K562 (cell line): Measurements from ENCODE around the gene RIPOR2. TPM values are rescaled to one million over a fixed set of nuclear protein-coding genes. Genes with fewer than 3 reads are reported as not detected.

Experiments used
- ARID2 ChIP-seq: fragments of 450-650 bp; IDR thresholded peaks from 2 replicates; pipeline ENCODE4 v1.6.1; 2017; ENCODE audit warnings: antibody characterized with exemption, mild to moderate bottlenecking
- ATF7 ChIP-seq: fragments of 450-650 bp; IDR thresholded peaks from 2 replicates; pipeline ENCODE4 v1.7.1; 2014; ENCODE audit warnings: mild to moderate bottlenecking, moderate library complexity
- CSDE1 ChIP-seq, 2 experiments: fragments of 450-650 bp; IDR thresholded peaks; 2 replicates each; pipeline ENCODE4 v1.6.1; 2016; ENCODE audit warnings: mild to moderate bottlenecking in 1 of 2
- DPF2 ChIP-seq: fragments of 450-650 bp; IDR thresholded peaks from 2 replicates; pipeline ENCODE4 v1.6.1; 2016
- GABPB1 ChIP-seq: sonication (generic); formaldehyde crosslinking; IDR thresholded peaks from 2 replicates; pipeline ENCODE4 v1.8.0; 2022; ENCODE audit warnings: mild to moderate bottlenecking, missing genetic modification reagents
- MYNN ChIP-seq, 2 experiments: sonication (generic); formaldehyde crosslinking in 1 of 2; IDR thresholded peaks; 2 replicates each; pipeline versions ENCODE4 v1.5.0 to v1.6.1; 2016 to 2020; ENCODE audit warnings: antibody characterized with exemption in 1 of 2, missing genetic modification reagents in 1 of 2
- NCOA2 ChIP-seq, 2 experiments: fragments of 450-650 bp; IDR thresholded peaks; 2 replicates each; pipeline ENCODE4 v1.6.1; 2018; ENCODE audit warnings: mild to moderate bottlenecking in 2 of 2, moderate library complexity in 1 of 2; ENCODE audit not compliant: partially characterized antibody in 2 of 2
- SIRT6 ChIP-seq: IDR thresholded peaks from one replicate; pipeline ENCODE4 v1.6.1; 2012; ENCODE audit warnings: low read depth, mild to moderate bottlenecking, control low read depth, inconsistent platforms, low read length, moderate library complexity
- WHSC1 ChIP-seq: IDR thresholded peaks from one replicate; pipeline ENCODE4 v1.6.1; 2012; ENCODE audit warnings: low read length, control low read depth, inconsistent platforms
- ZC3H4 ChIP-seq: sonication (generic); formaldehyde crosslinking; IDR thresholded peaks from 2 replicates; pipeline ENCODE4 v1.9.0; 2021; ENCODE audit warnings: missing genetic modification reagents, borderline replicate concordance
- ZKSCAN8 ChIP-seq: fragments of 200-800 bp; sonication (Bioruptor generic); IDR thresholded peaks from 2 replicates; pipeline ENCODE4 v1.6.1; 2016; ENCODE audit warnings: missing genetic modification characterization, missing compliant biosample characterization
- ZNF23 ChIP-seq: fragments of 250-450 bp; sonication (Bioruptor Pico); IDR thresholded peaks from 2 replicates; pipeline ENCODE4 v1.4.0; 2020; ENCODE audit warnings: mild to moderate bottlenecking
- ZNF561 ChIP-seq: fragments of 450-650 bp; formaldehyde crosslinking; conservative IDR thresholded peaks from 2 replicates; pipeline ENCODE4 v1.4.0; 2020; ENCODE audit warnings: mild to moderate bottlenecking, moderate library complexity
- polyA plus RNA-seq, 8 experiments: library from polyadenylated mRNA; depleted of rRNA in 4 of 8; stranded (reverse) in 5 of 8; unstranded in 3 of 8; fragments of >200 nt; fragmentation: Nextera tagmentation in 2 of 8; fragmentation: Illumina TruSeq in 1 of 8; extraction: Ambion mirVana in 2 of 8; extraction: Trizol in 1 of 8; gene quantifications; 2 replicates each; pipeline versions ENCODE4 v1.2.1 to v1.2.3, GENCODE V29; 2011 to 2014; ENCODE audit warnings: inconsistent platforms in 1 of 8, missing spikeins in 1 of 8
- total RNA-seq, 7 experiments: library from RNA; depleted of rRNA in 6 of 7; stranded (reverse); fragments of >200 nt in 6 of 7; fragmentation: Illumina TruSeq in 2 of 7; extraction: Trizol in 2 of 7; gene quantifications; 2 replicates each; pipeline versions ENCODE4 v1.2.1 to v1.2.3, GENCODE V29; 2011 to 2021; ENCODE audit warnings: low replicate concordance in 1 of 7
- TF ChIP-seq, protein P1 (sequence below): sonication (generic); formaldehyde crosslinking; IDR thresholded peaks from 2 replicates; pipeline ENCODE4 v1.8.0; 2022; ENCODE audit warnings: mild to moderate bottlenecking, missing genetic modification reagents
- TF ChIP-seq, protein P2 (sequence below): IDR thresholded peaks from 3 replicates; pipeline ENCODE4 v1.6.1; 2011; ENCODE audit warnings: borderline replicate concordance, mild to moderate bottlenecking, moderate library complexity; ENCODE audit not compliant: insufficient read length; ENCODE audit errors: extremely low read depth
- TF ChIP-seq, protein P3 (sequence below): fragments of 250-450 bp; sonication (Bioruptor Pico); IDR thresholded peaks from 2 replicates; pipeline ENCODE4 v1.5.1; 2021; ENCODE audit warnings: mild to moderate bottlenecking
- TF ChIP-seq, protein P4 (sequence below): sonication (generic); formaldehyde crosslinking; IDR thresholded peaks from 2 replicates; pipeline ENCODE4 v1.9.0; 2022; ENCODE audit warnings: mild to moderate bottlenecking, missing genetic modification reagents
- TF ChIP-seq, protein P5 (sequence below): fragments of 250-450 bp; sonication (Bioruptor Pico); IDR thresholded peaks from 2 replicates; pipeline ENCODE4 v1.5.0; 2020; ENCODE audit warnings: mild to moderate bottlenecking, borderline replicate concordance

The RIPOR2 gene
- total and polyA plus RNA-seq, 9 of the 15 experiments (the other 6 are each of a cell fraction or from before 2014, with no cell fraction given), result 0.04 to 1.0 (median 0.47) TPM; not detected in 2

DNA sequence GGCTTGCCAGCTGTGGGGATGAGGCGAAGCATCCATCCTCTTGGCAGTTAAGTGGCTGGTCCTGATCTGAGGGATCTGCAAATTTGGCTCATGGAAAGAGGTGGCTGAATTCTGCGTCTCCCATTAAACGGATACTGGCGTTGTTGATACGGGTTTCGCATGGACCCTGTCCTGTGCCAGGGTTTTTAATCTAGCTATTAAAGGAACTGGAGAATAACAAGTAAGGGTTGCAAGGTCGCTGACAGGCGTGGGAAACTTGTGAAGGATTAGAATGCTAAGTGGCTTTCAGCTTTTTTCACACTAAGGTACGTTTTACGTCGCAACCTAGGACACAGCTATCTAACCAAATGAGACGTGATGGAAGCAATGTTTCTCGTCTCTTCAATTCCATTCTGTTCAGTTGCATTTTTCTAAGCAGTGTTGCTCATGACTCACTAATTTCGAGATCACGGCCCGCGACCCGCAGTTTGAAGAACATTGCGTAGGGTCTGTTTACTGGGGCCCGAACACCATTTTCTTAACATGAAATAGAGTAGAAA lies 160.2 kb downstream of the RIPOR2 start (continued):
- TF ChIP-seq, protein P1, sequence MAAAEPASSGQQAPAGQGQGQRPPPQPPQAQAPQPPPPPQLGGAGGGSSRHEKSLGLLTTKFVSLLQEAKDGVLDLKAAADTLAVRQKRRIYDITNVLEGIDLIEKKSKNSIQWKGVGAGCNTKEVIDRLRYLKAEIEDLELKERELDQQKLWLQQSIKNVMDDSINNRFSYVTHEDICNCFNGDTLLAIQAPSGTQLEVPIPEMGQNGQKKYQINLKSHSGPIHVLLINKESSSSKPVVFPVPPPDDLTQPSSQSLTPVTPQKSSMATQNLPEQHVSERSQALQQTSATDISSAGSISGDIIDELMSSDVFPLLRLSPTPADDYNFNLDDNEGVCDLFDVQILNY (CRISPR knock-in tag), result no peak
- TF ChIP-seq ATF7 (no peak), MYNN (IDR thresholded peaks at IDR 0.05) (no peak), MYNN (CRISPR knock-in tag; IDR thresholded peaks at IDR 0.05) (no peak), NCOA2 (IDR thresholded peaks at IDR 0.05; ENCODE audit: partially characterized antibody in 2 of 2) (no peak), CSDE1 (IDR thresholded peaks at IDR 0.05) (no peak), SIRT6 (no peak), WHSC1 (peak; percentile 54), ARID2 (no peak), ZNF561 (CRISPR knock-in tag) (no peak), DPF2 (0 out of 2 replicates have a peak, but pooled peaks have one; percentile 33), ZC3H4 (CRISPR knock-in tag) (no peak), ZNF23 (CRISPR knock-in tag) (no peak), GABPB1 (no peak), ZKSCAN8 (no peak)
- TF ChIP-seq, protein P2, sequence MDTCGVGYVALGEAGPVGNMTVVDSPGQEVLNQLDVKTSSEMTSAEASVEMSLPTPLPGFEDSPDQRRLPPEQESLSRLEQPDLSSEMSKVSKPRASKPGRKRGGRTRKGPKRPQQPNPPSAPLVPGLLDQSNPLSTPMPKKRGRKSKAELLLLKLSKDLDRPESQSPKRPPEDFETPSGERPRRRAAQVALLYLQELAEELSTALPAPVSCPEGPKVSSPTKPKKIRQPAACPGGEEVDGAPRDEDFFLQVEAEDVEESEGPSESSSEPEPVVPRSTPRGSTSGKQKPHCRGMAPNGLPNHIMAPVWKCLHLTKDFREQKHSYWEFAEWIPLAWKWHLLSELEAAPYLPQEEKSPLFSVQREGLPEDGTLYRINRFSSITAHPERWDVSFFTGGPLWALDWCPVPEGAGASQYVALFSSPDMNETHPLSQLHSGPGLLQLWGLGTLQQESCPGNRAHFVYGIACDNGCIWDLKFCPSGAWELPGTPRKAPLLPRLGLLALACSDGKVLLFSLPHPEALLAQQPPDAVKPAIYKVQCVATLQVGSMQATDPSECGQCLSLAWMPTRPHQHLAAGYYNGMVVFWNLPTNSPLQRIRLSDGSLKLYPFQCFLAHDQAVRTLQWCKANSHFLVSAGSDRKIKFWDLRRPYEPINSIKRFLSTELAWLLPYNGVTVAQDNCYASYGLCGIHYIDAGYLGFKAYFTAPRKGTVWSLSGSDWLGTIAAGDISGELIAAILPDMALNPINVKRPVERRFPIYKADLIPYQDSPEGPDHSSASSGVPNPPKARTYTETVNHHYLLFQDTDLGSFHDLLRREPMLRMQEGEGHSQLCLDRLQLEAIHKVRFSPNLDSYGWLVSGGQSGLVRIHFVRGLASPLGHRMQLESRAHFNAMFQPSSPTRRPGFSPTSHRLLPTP, result no peak
- TF ChIP-seq, protein P3, sequence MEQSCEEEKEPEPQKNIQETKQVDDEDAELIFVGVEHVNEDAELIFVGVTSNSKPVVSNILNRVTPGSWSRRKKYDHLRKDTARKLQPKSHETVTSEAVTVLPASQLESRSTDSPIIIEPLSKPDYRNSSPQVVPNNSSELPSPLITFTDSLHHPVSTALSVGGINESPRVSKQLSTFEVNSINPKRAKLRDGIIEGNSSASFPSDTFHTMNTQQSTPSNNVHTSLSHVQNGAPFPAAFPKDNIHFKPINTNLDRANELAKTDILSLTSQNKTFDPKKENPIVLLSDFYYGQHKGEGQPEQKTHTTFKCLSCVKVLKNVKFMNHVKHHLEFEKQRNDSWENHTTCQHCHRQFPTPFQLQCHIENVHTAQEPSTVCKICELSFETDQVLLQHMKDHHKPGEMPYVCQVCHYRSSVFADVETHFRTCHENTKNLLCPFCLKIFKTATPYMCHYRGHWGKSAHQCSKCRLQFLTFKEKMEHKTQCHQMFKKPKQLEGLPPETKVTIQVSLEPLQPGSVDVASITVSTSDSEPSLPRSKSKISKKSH (CRISPR knock-in tag), result no peak
- TF ChIP-seq, protein P4, sequence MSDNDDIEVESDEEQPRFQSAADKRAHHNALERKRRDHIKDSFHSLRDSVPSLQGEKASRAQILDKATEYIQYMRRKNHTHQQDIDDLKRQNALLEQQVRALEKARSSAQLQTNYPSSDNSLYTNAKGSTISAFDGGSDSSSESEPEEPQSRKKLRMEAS (CRISPR knock-in tag), result no peak
- TF ChIP-seq, protein P5, sequence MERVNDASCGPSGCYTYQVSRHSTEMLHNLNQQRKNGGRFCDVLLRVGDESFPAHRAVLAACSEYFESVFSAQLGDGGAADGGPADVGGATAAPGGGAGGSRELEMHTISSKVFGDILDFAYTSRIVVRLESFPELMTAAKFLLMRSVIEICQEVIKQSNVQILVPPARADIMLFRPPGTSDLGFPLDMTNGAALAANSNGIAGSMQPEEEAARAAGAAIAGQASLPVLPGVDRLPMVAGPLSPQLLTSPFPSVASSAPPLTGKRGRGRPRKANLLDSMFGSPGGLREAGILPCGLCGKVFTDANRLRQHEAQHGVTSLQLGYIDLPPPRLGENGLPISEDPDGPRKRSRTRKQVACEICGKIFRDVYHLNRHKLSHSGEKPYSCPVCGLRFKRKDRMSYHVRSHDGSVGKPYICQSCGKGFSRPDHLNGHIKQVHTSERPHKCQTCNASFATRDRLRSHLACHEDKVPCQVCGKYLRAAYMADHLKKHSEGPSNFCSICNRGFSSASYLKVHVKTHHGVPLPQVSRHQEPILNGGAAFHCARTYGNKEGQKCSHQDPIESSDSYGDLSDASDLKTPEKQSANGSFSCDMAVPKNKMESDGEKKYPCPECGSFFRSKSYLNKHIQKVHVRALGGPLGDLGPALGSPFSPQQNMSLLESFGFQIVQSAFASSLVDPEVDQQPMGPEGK, result no peak
